Measurements from ENCODE around the gene TUB.

DNA sequence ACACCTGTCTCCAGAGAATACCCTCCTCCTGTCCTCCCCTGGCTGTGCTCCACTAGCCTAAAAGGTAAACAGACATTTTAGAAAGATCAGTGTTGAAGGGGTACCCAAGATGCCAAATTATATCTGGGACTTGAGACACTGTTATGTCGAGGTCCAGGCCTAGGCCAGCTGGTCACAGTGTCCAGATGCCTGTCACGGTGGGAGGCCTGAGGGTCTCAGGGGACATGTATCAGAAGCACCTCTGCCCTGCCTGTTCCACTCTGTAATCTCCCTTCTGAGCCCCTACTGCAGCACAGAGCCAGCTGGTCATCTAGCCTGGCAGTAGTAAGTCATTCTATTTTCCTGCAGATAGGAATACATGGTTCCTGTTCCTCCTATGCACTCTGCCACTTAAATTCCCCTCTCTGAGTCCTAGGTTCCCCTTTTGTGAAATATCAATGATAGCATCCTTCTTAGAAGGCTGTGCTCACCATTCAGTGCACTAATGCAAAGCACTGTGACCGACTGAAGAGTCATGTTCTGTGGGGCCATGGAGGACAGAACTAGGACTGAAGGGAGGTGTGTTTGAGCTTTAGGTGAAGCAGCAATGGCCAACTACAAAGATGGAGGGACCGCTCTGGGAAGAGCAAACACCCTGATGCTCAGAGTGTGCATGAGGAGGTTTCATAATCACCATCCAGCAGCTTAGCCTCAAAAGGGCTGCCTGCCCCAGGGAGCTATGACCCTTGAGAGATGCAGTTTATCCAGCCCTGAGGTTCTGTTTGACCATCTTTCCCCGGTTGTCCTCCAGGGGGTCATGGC, 44.8 kb upstream of the TUB start:
- TF ChIP-seq, protein P1, sequence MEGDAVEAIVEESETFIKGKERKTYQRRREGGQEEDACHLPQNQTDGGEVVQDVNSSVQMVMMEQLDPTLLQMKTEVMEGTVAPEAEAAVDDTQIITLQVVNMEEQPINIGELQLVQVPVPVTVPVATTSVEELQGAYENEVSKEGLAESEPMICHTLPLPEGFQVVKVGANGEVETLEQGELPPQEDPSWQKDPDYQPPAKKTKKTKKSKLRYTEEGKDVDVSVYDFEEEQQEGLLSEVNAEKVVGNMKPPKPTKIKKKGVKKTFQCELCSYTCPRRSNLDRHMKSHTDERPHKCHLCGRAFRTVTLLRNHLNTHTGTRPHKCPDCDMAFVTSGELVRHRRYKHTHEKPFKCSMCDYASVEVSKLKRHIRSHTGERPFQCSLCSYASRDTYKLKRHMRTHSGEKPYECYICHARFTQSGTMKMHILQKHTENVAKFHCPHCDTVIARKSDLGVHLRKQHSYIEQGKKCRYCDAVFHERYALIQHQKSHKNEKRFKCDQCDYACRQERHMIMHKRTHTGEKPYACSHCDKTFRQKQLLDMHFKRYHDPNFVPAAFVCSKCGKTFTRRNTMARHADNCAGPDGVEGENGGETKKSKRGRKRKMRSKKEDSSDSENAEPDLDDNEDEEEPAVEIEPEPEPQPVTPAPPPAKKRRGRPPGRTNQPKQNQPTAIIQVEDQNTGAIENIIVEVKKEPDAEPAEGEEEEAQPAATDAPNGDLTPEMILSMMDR (IDR thresholded peaks at IDR 0.05), result no peak
- no peak for TF ChIP-seq EZH2 (IDR thresholded peaks at IDR 0.05; ENCODE audit: borderline replicate concordance, insufficient read depth, low read depth, low read length, poor library complexity, severe bottlenecking)

All from B cell (primary cell).